Measurements from ENCODE around the gene MATCAP1.

MATCAP1 gene

DNA sequence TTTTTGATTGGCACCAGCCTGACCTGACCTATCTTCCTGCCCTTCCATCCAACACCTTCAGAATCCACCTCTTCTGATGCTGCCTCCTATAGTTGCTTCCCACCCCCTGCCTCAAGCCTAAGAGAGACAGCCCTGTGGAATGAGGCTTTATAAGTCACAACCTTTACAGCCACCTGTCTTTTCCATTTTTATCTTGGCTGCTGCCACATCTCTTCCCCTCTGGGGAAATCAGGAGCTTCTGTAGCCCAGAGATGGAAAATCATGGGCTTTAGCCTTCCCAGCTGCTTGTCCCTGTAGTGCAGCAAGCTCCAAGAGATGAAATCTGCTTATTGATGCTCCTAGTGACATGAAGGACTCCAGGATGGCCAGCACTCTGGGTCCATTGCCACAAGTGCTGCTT lies 55.3 kb downstream of the MATCAP1 start:
- DNase-seq (ENCODE audit: low read depth) = no peak

Measured in HS-27A (cell line).